Frontal cortex (tissue), 4 donors: ENCODE measurements around the gene SPRTN. TPM values are rescaled to one million over a fixed set of nuclear protein-coding genes. Genes with fewer than 3 reads are reported as not detected.

ENCODE experiments used
- DNase-seq, 2 donors: peaks; one replicate each; pipeline ENCODE4 v3.0.0; 2012; ENCODE audit warnings: low spot score in 2 of 2
- FAIRE-seq: peaks from 2 replicates; lab custom pipeline; 2012; peaks lifted over from hg19 to GRCh38; lab: Jason Lieb, UNC
- total RNA-seq: library from RNA; depleted of rRNA; stranded (reverse); fragments of >200 nt; gene quantifications from one replicate; pipeline ENCODE4 v1.2.3, GENCODE V29; 2014
- donor health status: control.
- donor health status: control.
- donor health status: control.

Gene SPRTN
- total RNA-seq = 14.3 TPM

DNA sequence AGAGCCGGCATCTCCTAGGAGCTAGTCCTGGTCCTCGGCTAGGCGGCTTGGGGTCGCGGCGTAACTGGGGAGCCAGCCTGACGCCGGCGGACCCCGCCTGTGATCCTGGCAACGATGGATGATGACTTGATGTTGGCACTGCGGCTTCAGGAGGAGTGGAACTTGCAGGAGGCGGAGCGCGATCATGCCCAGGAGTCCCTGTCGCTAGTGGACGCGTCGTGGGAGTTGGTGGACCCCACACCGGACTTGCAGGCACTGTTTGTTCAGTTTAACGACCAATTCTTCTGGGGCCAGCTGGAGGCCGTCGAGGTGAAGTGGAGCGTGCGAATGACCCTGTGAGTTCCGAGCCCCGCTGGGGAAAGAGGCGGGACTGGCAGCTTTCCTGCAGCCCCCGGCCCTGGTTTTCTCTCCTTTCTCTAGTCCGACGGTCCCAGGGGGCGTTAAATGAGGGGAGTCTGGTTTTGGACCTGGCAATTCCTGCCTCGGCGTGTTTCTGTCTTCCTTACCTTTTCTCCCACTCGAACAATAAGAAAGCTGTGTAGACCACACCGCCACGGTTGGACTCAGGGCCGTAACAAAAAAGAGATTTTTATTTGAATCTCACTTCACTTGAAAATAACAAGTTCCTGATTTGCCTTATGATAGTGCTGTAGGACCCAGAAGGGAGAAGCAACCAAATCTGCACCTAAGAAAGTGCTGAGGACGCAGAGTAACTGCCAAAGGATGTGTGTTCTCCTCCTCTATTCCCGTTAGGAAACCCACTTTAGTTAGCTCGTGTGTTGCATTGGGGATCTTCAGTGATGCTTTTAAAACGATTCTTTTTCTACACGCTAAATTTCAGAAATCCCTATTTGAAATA, at the start of gene SPRTN:
TSS of gene SPRTN (plus strand) at position 24 of the 859 bp plus-strand sequence. CDS start at position 115, 91 bp downstream.
- peak in 1 of 2 donors; percentile 87 for DNase-seq
- FAIRE-seq = no peak

DNA sequence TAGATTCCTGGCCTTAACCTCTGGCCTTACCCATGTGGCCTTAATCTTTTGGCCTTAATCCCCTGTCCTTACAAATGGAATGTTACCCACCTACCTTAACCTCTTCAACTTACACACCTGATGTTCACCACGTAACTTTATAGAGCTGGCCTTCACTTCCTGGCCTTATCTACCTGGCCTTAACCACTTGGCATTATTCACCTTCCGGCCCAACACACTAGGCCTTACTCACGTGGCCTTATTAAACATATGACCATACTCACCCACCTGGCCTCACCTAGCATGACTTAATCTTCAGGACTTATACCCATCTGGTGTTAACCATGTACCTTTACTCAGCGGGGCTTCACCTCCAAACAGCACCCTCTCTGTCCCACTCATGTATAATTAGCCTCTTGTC, 42.2 kb upstream of the SPRTN start:
- no peak for DNase-seq
- no peak for FAIRE-seq

DNA sequence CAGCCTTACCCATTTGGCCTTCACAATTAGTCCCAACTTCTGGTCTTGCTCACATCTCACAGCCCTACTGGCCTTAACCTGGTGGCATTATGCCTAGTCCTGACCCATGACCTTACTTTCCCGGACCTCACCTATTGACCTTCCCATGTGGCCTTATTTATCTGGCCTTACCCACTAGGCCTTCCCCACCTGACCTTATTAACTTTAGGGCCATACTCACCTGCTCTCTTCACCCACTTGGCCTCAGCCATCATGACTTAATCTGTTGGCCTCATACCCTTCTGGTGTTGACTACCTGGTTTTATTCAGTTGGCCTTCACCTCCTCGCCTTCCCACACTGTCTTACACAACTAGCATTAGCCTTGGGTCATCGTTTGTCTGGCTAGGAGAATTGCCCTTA, 36.1 kb upstream of the SPRTN start:
- FAIRE-seq (no peak), DNase-seq (no peak)

DNA sequence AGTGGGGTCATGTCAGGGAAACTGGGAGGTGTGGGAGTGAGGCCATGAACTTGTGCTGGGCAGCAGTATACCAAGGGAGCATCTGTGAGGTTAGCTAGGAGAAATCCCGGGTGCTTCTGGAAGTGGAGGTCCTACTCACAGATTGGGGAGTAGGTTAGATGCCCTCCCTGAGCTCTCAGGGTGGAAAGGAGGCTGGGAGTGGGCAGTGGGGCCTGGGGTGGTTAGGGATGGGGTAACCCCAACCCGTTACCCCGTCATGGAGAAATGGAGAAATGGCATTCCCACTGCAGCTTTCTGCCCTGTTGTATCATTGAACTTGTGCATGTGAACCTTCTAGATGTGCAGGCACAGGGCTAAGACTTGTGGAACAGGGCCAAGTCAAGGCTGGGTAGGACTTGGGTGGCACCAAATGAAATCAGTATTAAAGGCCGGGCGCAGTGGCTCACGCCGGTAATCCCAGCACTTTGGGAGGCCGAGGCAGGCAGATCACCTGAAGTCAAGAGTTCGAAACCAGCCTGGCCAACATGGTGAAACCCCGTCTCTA, 27.6 kb upstream of the SPRTN start:
- no peak for DNase-seq
- FAIRE-seq = no peak

DNA sequence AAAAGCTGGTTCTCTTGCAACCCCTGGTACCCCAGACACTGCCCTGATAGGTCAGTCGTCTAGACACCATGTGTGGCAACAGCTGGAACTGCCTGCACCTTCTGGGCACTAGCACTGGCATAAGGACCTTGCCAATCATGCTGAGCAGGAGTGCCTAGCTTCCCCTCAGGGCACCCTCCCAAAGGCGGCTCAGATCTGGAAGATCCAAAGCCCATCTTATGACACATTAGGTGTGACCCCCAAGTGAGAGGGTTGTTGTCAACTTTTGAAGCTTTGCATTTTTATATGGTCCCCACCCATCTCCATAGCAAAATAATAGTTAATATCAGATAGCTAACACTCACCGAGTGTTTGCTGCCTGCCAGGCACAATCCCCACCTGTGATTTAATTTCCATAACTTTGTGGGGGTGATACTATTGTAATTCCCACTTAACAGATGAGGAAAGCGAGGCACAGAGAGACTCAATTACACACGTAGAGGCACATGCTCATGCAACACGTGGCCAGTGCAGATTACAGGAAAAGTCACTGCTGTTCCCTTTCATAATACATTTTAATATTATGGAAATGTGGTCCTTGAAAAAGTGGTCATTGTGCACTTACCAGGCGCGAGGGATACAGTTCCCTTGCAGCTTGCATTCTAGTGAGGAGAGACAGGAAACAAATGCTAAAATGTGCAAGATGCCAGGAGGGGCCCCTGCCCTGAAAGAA, 26.2 kb upstream of the SPRTN start:
- FAIRE-seq (no peak), DNase-seq (no peak)

DNA sequence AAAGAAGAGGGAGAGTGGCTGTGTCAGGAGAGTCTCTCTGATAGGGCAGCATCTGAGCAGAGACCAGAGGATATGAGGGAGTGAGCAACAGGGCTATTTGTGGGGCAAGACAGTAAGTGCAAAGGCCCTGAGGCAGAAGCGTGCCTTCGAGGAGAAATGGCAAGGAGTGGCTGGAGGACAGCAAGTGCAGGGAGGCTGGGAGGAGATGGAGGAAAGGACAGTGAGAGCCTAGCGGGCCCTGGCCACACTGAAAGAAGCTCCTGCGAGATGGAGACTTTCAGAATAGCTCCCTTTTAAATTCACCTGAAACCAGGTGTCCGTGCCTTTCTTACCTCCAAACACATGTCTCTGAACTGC, 25.7 kb upstream of the SPRTN start:
- FAIRE-seq (no peak), DNase-seq (no peak)

- DNase-seq (no peak), FAIRE-seq (no peak)
Observed at GRCh38 chr1:231313661-231314060, 24.4 kb upstream of the SPRTN start.

GRCh38 chr1:231315887-231316286, 22.2 kb upstream of the SPRTN start:
- DNase-seq (no peak), FAIRE-seq (no peak)

- DNase-seq (no peak), FAIRE-seq (no peak)
Observed at GRCh38 chr1:231317306-231318014, 20.6 kb upstream of the SPRTN start.

DNA sequence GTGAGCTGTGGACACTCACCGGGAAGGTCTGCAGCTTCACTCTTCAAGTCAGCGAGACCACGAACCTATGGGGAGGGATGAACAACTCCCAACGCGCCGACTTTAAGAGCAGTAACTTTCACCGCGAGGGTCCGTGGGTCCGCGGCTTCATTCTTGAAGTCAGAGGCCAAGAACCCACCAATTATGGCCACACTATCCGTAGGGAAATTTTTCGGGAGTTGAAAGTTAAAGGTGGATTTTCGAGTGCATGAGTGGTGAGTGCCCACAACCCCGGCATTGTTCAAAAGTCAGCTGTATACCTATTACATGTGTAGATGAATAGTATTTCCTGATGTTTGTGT, 20.1 kb upstream of the SPRTN start:
- FAIRE-seq = no peak
- DNase-seq = no peak

DNA sequence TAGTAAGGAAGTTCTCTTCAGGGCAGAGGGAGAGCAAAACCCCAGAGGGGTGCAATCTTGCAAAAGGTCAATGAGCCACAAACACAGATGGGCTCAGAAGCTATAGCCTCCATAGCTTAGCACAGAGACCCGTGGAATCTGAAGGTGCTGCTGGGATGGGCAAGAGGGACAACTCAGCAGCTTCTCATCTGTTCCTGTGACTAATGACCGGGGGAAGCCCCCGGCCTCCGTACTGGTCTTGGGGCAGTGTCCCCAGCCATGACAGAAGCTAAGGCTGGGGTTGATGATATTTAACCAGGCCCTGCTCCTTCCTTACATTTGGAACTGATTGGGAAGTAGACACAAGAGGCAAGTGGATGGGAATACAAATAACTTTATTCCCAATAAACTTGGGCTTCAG, 19.5 kb upstream of the SPRTN start:
- no peak for DNase-seq
- no peak for FAIRE-seq

- FAIRE-seq = no peak
- DNase-seq = no peak
Observed at GRCh38 chr1:231319080-231319479, 19.0 kb upstream of the SPRTN start.

- no peak for FAIRE-seq
- no peak for DNase-seq
Observed at GRCh38 chr1:231322880-231323530, 15.1 kb upstream of the SPRTN start.

DNA sequence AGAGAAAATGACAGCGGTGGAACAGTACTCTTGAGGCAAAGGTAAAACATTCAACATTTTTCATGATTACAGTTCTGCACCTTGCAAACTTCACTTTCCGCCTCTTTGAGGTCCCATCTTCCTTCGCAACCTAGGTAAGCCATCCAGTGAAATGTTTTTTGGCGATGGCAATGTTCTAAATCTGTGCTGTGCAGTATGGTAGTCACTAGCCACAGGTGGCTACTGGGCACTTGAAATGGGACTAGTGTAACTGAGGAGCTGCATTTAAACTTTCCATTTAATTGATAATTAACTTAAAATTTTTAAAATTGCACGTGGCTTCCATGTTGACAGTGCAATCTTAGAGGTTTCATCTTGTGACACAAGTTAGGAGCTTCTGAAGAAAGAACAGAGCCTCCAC, 13.4 kb upstream of the SPRTN start:
- FAIRE-seq = no peak
- DNase-seq = no peak

GRCh38 chr1:231326248-231326647, 11.8 kb upstream of the SPRTN start:
- no peak for DNase-seq
- FAIRE-seq = no peak

DNA sequence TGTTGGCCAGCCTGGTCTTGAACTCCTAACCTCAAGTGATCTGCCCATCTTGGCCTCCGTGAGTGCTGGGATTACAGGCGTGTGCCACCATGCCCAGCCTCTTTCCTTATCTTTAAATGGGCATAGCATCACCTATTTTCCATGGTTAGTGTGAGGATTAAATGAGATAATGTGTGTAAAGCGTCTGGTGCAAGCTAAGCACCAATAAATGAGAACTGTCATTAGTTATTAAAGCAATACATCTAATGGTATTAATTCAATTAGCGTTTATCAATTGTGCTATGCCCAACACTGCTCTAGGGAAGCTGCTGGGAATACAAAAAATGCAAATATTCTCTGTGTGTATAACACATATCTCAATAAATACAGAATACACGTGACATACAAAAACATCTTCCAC, 10.5 kb upstream of the SPRTN start:
- FAIRE-seq (no peak), DNase-seq (no peak)

- FAIRE-seq = no peak
- DNase-seq = no peak
Observed at GRCh38 chr1:231329483-231329882, 8.6 kb upstream of the SPRTN start.

GRCh38 chr1:231332761-231333160, 5.3 kb upstream of the SPRTN start:
- DNase-seq (no peak), FAIRE-seq (no peak)

DNA sequence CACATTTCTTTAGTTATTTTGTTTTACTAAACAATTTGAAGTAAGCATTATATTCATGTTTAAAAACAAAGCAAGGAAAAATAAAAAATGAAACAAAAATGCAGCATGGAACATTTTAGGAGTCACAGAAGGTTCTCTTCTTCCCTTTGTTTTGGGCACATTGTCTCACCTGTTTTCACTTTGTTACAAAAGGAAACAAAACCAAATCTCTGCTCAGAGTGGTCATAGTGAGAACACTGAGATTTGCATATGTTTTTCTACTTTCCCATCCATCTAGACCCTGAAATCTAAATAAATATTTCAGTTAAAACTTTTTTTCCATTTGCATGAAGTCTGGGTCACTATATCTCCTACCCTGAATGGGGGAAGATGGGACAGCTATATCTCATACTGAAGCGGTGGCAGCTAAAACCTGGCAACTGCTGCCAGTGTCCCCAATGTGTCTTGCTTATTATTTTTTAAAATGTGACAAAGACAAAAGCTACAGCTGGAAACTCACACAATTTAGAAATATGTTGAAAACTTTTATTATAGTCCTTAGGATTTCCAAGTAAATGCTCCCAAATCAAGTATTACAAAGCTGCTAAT, 3.9 kb upstream of the SPRTN start:
- FAIRE-seq (no peak), DNase-seq (no peak)

- DNase-seq = no peak
- FAIRE-seq = no peak
Observed at GRCh38 chr1:231334952-231335351, 3.1 kb upstream of the SPRTN start.
